GM21737 (cell line): ENCODE measurements around the gene GSTM4.

Experiments
- ATAC-seq: cut with Tn5 transposase; IDR thresholded peaks from one replicate; pipeline ENCODE4 v1.9.1; 2021; ENCODE audit warnings: mild to moderate bottlenecking, moderate library complexity; ENCODE audit not compliant: unreplicated experiment

The GSTM4 gene

DNA sequence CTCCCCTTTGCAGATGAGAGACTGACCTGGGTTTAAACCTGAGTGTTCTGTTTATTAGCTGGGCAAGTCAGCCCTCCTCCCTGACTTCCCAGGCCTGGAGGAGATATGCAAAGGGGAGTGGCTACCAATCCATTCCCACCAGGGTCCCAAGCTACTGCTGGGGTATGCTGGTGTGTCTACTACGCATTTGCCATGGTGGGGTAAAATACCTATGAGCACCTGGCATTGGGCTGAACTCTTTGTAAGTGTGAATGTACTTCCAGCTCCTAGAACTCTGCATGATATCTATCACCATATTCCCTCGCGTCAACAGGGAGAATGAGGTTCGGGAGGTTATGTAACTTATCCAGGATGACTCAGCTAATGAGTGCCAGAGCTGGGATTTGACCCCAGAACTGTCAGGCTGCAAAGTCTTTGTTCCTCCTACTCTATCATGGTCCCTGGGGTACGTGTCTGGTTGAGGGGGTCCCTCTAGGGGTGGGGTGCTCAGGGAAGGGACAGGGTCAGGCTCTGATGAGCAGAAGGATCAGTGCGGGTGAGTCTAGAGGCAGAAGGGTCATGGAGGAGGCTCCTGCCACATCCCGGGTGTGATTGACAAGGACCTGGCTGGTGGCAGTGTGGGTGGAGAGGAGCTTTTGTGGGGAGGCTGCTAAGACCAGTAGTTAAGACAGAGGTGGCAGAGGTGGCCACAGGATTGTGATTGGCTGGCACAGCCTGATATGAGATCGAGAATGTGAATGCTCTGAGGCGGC is 19.5 kb upstream of the GSTM4 start:
- no peak for ATAC-seq

GRCh38 chr1:109637446-109637845 is 18.5 kb upstream of the GSTM4 start:
- ATAC-seq, result no peak

- ATAC-seq, result no peak
Measured at GRCh38 chr1:109639063-109639840, 16.6 kb upstream of the GSTM4 start.

DNA sequence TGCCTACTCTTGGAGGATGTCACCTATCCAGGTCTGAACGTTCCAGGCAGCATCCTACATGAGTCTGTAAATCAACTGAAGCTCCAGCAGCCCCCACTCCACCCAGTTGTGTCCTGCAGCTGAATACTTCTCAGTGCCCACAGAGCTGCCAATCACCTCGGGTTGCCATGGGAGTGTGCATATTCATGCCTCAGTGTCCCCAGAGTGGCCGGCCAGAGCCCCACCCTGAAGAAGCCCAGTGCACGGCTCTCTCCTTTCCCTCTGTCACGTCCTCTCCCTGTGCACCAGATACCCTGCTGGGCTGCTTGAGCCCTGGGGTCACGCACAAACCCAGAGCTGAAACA is 16.1 kb upstream of the GSTM4 start:
- ATAC-seq, result no peak

DNA sequence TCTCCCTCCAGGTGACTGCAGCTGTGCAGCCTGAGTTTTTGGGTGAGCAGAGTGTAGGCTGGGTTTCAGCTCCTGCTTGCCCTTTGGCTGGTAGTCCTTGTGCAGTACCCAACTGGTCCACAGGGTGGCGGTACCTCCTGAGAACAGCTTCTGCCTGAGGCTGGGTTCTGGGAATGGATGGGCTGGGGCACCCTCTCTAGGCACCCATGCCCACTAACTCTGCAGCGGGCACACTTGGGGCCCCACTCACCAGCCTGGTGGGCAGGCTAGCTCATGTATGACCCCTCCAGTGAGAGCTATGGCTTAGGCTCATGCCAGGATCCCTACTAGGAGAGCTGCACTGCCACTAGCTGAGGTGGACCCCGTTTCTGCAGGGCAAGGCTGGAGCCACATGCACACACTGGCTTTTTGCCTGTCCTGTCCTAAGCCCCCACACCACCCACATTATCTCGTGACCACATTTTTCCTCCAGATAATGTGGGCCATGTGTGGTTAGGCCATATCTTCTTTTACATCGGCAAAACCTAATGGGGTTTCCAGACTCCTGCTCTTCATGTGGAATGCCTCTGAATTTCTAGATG is 15.5 kb upstream of the GSTM4 start:
- peak; percentile 51 for ATAC-seq

DNA sequence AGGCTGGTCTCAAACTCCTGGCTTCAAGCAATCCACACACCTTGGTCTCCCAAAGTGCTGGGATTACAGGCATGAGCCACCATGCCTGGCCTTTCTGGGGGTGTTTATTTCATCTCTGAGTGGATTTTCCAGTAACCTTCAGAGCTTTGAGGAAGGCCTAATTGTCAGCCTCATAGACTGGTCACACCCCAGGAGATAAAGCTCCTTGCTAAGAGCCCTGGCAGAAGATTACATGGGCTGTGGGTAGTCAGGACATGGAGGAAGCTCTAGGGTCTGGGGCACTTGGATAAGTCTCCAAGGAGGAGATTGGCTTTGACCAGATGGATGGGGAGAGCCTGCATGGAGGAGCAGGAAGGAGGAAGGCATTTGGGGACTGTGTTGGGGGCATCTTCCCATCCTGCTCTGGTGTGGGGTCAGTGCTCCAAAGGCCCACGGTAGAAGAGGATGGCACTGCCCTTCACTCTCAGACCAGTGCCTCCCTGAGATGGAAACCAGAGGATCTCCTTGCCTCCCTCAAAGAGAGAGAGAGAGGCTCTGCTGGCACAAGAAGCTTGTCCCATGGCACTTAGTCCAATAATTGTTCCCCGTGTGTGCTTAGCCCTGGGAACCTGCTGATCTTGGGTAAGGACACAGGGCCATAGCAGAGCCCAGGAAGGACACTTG is 14.7 kb upstream of the GSTM4 start:
- no peak for ATAC-seq

- ATAC-seq, result no peak
Measured at GRCh38 chr1:109641861-109642260, 14.0 kb upstream of the GSTM4 start.

- no peak for ATAC-seq
Measured at GRCh38 chr1:109642626-109643025, 13.3 kb upstream of the GSTM4 start.

- ATAC-seq, result peak; percentile 93
Measured at GRCh38 chr1:109643385-109644230, 12.3 kb upstream of the GSTM4 start.

DNA sequence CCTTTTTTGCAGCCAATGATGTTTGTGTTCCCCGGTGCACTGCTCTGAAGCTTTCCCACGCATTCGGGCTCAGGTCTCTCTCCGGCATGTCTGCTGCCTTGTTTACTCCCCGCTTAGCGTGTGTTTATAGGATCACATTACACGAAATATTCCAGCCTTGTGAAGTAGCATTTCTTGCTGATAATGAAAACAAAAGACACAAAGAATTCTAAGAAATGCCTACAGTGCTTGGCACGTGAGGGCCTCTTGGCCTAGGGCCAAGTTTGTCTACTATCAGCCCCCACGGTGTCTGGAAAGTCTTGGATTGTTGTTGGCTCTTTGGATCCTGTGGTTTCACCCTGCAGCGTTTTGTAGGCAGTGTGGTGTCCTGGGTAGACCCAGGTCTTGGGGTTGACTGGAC is 11.2 kb upstream of the GSTM4 start:
- ATAC-seq, result no peak

GRCh38 chr1:109649491-109649914 is 6.4 kb upstream of the GSTM4 start:
- no peak for ATAC-seq

DNA sequence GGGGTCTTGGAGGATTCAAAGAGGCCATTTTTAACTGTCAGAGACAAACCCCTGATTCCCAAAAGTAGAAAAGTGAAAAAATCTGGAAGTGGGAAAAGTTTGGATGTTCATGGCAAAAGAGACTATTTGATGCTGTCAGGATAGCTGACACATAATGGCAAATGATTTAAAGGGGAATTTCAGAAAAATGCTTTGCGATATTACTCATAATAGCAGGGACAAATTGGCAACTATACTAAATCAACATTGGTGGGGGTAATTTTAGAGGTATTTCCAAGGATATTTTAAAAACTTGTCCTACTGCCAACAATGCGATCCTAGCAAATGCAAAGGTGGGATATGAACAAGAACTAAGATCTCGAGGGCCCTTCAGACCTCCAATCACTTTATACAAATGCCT is 5.3 kb upstream of the GSTM4 start:
- ATAC-seq, result no peak

DNA sequence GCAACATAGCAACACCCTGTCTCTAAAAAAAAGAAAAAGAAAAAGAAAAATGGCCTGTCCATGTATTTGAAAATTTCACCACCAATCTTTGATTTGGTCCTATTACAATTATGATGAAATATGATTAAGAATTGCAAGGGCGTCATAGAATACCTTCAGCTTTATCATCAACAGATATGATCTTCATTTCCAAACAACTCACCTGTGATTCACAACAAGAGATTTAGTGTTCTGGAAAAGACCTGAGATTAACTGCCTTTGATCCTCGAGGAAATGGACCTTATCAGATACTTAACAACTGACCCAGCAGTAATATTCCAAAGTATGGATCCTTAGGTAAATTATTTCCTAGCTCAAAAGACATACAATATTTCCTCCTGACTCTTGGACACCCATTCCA is 3.5 kb upstream of the GSTM4 start:
- ATAC-seq, result no peak

- ATAC-seq, result no peak
Measured at GRCh38 chr1:109653306-109653705, 2.6 kb upstream of the GSTM4 start.

- no peak for ATAC-seq
Measured at GRCh38 chr1:109654519-109654918, 1.4 kb upstream of the GSTM4 start.

DNA sequence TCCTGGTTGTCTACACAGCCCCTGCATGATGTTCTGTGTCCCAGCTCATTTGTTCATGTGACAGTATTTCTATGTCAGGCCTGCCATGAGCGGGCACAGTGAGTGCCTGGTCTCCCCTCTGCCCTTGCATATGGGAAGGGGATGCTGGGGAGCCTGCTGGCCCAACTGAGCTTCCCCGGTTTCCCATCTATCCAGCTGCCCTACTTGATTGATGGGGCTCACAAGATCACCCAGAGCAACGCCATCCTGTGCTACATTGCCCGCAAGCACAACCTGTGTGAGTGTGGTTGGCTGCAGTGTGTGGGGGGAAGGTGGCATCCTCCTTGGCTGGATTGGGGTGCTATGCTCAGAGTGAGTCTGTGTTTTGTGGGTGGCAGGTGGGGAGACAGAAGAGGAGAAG is 1.5 kb downstream of the GSTM4 start:
- no peak for ATAC-seq

- no peak for ATAC-seq
Measured at GRCh38 chr1:109657970-109658369, 2.1 kb downstream of the GSTM4 start.

GRCh38 chr1:109658533-109659042 is 2.7 kb downstream of the GSTM4 start:
- ATAC-seq, result no peak

DNA sequence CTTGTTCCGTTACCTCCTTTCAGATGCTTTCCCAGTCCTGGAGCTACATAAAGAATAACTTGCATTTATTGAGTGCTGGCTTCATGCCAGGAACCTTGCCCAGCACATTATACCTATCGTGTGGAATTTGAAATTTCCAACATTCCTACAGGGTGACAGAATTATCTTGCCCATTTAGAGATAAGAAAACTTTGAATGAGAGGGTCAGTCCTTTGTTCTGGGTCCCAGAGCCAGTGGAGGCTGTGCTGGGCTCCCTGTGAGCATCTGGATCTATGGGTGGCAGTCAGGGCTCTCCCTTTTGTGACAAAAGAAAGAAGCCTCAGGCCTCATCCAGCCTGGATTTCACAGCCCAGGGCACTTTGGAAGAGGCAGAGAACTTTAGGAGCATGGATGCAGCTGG is 3.2 kb downstream of the GSTM4 start:
- ATAC-seq, result no peak

DNA sequence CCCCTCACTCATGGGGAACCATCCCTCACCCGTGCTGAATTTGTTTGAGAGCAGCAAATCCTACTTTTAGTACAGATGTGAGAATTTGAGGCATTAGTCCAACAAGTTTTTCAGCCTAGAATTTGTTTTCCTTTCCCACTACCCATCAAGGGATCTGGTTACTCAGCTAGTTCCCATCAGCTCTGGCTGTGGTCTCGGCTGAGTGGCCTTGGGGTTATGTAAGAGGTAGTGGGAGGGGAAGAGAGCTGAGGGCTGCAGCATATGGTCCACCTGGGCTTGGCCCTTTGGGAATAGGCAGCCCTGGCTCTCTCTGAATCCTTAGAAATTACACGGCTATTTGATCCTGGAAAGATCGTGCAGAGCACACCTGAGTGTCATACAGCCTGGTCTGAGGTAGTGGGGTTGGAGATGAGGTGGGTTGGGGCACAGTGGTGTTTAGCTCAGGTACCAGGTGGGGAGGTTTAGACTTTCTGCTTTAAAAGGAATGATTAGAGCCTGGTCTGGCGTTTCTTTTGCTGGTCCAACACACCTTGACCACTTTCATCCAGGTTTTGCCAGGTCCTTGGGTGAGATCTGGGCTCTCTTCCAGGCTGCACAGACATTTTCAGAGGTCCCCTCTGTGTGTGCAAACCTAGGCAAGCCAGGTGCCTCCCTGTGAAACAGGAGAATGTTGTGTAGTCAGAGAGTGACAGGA is 4.2 kb downstream of the GSTM4 start:
- ATAC-seq, result no peak
